Hematopoietic multipotent progenitor cell treated with erythropoietin and hydrocortisone succinate and interleukin-3 and kit ligand, for 6 days (in vitro differentiated cells): ENCODE results near the gene COIL.

Experiments used
- DNase-seq: peaks from one replicate; pipeline ENCODE4 v3.0.0-alpha.2; 2015

Gene COIL

GRCh38 chr17:56902348-56902747 is 58.5 kb downstream of the COIL start:
- DNase-seq, result no peak

GRCh38 chr17:56899403-56899802 is 61.4 kb downstream of the COIL start:
- DNase-seq, result no peak

GRCh38 chr17:56898874-56899273 is 62.0 kb downstream of the COIL start:
- no peak for DNase-seq

GRCh38 chr17:56897646-56898424 is 63.0 kb downstream of the COIL start:
- DNase-seq, result no peak

GRCh38 chr17:56896968-56897359 is 63.9 kb downstream of the COIL start:
- DNase-seq, result no peak

GRCh38 chr17:56896217-56896967 is 64.5 kb downstream of the COIL start:
- DNase-seq, result no peak

- no peak for DNase-seq
These were observed 65.9 kb downstream of the COIL start for GRCh38 chr17:56894859-56895455.

- DNase-seq, result no peak
These were observed 67.3 kb downstream of the COIL start for GRCh38 chr17:56893503-56893902.

- DNase-seq, result no peak
These were observed 68.5 kb downstream of the COIL start for GRCh38 chr17:56892333-56892732.

- peak; percentile 63 for DNase-seq
These were observed 69.1 kb downstream of the COIL start for GRCh38 chr17:56891751-56892150.

- no peak for DNase-seq
These were observed 69.8 kb downstream of the COIL start for GRCh38 chr17:56890906-56891674.

GRCh38 chr17:56890390-56890789 is 70.5 kb downstream of the COIL start:
- DNase-seq, result no peak
